ENCODE results near the gene RALGDS.

Gene RALGDS

DNA sequence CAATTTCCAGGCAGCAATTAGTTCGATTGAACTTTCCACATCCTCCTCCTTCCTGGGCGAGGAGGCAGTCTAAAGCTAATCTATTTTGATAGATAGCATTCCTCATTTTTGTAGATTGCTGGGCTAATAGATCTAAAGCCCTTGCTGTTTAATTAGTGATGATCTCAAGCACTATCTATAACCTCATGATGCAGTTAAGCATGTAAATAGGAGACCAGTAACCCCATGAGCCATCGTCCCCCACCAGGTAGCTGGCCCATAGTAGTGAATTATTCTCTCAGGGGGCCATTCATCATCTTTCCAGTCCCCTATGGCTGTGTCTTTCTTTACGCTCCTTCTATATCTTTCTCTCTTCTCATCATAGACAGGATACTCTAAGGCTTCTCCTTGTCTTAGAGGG, 44.3 kb downstream of the RALGDS start:
- ATAC-seq: no peak
- TF ChIP-seq OSR1 (CRISPR knock-in tag; IDR thresholded peaks at IDR 0.05) (no peak), ESRRG (CRISPR knock-in tag; IDR thresholded peaks at IDR 0.05) (no peak), ZNF8 (CRISPR knock-in tag; IDR thresholded peaks at IDR 0.05) (no peak), TOX (CRISPR knock-in tag; IDR thresholded peaks at IDR 0.05; ENCODE audit: borderline replicate concordance) (no peak), ZNF70 (CRISPR knock-in tag; IDR thresholded peaks at IDR 0.05) (no peak), BACH2 (CRISPR knock-in tag; IDR thresholded peaks at IDR 0.05; ENCODE audit: borderline replicate concordance) (no peak), GLIS3 (CRISPR knock-in tag; IDR thresholded peaks at IDR 0.05) (no peak), RARB (CRISPR knock-in tag; IDR thresholded peaks at IDR 0.05) (no peak), PPARA (CRISPR knock-in tag; IDR thresholded peaks at IDR 0.05; ENCODE audit: borderline replicate concordance) (no peak), ZNF565 (CRISPR knock-in tag; conservative IDR thresholded peaks at IDR 0.05; ENCODE audit: low read depth) (no peak), ARNTL (CRISPR knock-in tag; IDR thresholded peaks at IDR 0.05; ENCODE audit: borderline replicate concordance, low read depth) (no peak), ISL1 (CRISPR knock-in tag; IDR thresholded peaks at IDR 0.05) (no peak)
- TF ChIP-seq, protein P1, sequence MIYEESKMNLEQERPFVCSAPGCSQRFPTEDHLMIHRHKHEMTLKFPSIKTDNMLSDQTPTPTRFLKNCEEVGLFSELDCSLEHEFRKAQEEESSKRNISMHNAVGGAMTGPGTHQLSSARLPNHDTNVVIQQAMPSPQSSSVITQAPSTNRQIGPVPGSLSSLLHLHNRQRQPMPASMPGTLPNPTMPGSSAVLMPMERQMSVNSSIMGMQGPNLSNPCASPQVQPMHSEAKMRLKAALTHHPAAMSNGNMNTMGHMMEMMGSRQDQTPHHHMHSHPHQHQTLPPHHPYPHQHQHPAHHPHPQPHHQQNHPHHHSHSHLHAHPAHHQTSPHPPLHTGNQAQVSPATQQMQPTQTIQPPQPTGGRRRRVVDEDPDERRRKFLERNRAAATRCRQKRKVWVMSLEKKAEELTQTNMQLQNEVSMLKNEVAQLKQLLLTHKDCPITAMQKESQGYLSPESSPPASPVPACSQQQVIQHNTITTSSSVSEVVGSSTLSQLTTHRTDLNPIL (CRISPR knock-in tag; IDR thresholded peaks at IDR 0.05; ENCODE audit: low read depth): no peak
- TF ChIP-seq, protein P2, sequence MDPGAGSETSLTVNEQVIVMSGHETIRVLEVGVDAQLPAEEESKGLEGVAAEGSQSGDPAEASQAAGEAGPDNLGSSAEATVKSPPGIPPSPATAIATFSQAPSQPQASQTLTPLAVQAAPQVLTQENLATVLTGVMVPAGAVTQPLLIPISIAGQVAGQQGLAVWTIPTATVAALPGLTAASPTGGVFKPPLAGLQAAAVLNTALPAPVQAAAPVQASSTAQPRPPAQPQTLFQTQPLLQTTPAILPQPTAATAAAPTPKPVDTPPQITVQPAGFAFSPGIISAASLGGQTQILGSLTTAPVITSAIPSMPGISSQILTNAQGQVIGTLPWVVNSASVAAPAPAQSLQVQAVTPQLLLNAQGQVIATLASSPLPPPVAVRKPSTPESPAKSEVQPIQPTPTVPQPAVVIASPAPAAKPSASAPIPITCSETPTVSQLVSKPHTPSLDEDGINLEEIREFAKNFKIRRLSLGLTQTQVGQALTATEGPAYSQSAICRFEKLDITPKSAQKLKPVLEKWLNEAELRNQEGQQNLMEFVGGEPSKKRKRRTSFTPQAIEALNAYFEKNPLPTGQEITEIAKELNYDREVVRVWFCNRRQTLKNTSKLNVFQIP (CRISPR knock-in tag; IDR thresholded peaks at IDR 0.05; ENCODE audit: borderline replicate concordance, low read depth): no peak
- TF ChIP-seq, protein P3, sequence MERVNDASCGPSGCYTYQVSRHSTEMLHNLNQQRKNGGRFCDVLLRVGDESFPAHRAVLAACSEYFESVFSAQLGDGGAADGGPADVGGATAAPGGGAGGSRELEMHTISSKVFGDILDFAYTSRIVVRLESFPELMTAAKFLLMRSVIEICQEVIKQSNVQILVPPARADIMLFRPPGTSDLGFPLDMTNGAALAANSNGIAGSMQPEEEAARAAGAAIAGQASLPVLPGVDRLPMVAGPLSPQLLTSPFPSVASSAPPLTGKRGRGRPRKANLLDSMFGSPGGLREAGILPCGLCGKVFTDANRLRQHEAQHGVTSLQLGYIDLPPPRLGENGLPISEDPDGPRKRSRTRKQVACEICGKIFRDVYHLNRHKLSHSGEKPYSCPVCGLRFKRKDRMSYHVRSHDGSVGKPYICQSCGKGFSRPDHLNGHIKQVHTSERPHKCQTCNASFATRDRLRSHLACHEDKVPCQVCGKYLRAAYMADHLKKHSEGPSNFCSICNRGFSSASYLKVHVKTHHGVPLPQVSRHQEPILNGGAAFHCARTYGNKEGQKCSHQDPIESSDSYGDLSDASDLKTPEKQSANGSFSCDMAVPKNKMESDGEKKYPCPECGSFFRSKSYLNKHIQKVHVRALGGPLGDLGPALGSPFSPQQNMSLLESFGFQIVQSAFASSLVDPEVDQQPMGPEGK (CRISPR knock-in tag; IDR thresholded peaks at IDR 0.05; ENCODE audit: borderline replicate concordance): no peak
- TF ChIP-seq, protein P4, sequence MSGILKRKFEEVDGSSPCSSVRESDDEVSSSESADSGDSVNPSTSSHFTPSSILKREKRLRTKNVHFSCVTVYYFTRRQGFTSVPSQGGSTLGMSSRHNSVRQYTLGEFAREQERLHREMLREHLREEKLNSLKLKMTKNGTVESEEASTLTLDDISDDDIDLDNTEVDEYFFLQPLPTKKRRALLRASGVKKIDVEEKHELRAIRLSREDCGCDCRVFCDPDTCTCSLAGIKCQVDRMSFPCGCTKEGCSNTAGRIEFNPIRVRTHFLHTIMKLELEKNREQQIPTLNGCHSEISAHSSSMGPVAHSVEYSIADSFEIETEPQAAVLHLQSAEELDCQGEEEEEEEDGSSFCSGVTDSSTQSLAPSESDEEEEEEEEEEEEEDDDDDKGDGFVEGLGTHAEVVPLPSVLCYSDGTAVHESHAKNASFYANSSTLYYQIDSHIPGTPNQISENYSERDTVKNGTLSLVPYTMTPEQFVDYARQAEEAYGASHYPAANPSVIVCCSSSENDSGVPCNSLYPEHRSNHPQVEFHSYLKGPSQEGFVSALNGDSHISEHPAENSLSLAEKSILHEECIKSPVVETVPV (CRISPR knock-in tag; IDR thresholded peaks at IDR 0.05): no peak

DNA sequence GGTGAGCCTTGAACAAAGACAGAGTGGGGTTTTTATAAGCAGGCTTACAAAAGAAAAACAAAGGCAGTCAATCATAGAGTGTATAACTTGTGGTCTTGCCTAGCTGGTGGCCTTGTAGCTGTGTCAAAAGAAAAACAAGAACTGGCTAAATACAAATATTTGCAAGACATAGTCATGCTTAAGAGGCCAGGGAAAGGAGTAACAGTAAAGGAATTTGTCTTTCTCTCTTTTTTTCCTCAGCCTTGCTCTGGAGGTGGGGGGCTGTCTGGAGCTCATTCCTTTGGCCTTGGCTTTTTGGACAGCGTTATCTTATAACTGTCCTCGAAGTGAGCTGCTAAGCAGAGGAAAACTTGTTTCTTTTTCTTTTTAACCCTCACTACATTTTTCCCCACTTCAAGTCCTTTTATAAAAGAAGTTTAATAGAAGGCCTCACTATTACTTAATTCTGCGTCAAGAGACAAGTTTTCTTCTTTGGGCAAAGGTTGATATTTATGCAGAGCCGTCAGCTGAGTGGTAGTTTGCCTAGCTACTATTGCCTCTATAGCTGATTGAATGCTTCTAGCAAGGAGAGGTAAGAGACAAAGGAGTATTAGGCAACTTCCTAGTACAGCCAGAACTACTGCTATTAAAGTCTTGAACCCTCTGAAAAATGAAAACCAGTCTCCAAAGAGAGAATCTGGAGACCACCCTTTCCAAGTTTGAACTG, 45.0 kb downstream of the RALGDS start:
- no peak for TF ChIP-seq RARB (CRISPR knock-in tag; IDR thresholded peaks at IDR 0.05)
- TF ChIP-seq, protein P4 (CRISPR knock-in tag; IDR thresholded peaks at IDR 0.05): no peak
- no peak for TF ChIP-seq GLIS3 (CRISPR knock-in tag; IDR thresholded peaks at IDR 0.05)
- TF ChIP-seq BACH2 (CRISPR knock-in tag; IDR thresholded peaks at IDR 0.05; ENCODE audit: borderline replicate concordance): no peak
- no peak for TF ChIP-seq ZNF8 (CRISPR knock-in tag; IDR thresholded peaks at IDR 0.05)
- no peak for TF ChIP-seq TOX (CRISPR knock-in tag; IDR thresholded peaks at IDR 0.05; ENCODE audit: borderline replicate concordance)
- TF ChIP-seq ZNF70 (CRISPR knock-in tag; IDR thresholded peaks at IDR 0.05): no peak
- peak; percentile 86 for ATAC-seq

DNA sequence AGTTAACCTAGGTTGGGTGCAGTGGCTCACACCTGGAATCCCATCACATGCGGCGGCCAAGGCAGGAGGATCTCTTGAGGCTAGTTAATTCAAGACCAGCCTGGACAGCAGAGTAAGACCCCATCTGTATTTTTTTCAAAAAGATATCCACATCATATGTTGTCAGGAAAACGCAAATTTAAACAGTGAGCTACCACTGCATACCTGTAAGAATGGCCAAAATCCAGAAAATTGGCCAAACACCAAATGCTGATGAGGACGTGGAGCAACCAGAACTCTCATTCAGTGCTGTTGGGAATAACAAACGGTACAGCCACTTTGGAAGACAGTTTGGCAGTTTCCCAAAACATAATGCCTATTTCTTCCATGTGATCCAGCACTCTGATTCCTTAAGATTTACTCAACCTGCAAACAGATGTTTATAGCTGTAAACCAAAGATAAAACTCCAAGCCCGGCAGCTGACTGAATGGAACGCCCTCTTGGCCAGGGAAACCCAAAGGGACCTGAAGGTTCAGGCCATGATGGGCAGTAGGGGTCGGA, 46.9 kb downstream of the RALGDS start:
- ATAC-seq: no peak; the same call in 2 of the 3 replicates
- TF ChIP-seq ARNTL (CRISPR knock-in tag; IDR thresholded peaks at IDR 0.05; ENCODE audit: borderline replicate concordance, low read depth) (no peak), ZNF565 (CRISPR knock-in tag; conservative IDR thresholded peaks at IDR 0.05; ENCODE audit: low read depth) (no peak), OSR1 (CRISPR knock-in tag; IDR thresholded peaks at IDR 0.05) (no peak), ZC3H10 (CRISPR knock-in tag; IDR thresholded peaks at IDR 0.05) (no peak), ZFP3 (CRISPR knock-in tag; IDR thresholded peaks at IDR 0.05) (no peak), SNAI2 (CRISPR knock-in tag; IDR thresholded peaks at IDR 0.05) (no peak), RARB (CRISPR knock-in tag; IDR thresholded peaks at IDR 0.05) (no peak), TOX (CRISPR knock-in tag; IDR thresholded peaks at IDR 0.05; ENCODE audit: borderline replicate concordance) (no peak), TCF4 (CRISPR knock-in tag; IDR thresholded peaks at IDR 0.05; ENCODE audit: borderline replicate concordance) (no peak), GLIS3 (CRISPR knock-in tag; IDR thresholded peaks at IDR 0.05) (no peak), CSDC2 (CRISPR knock-in tag; IDR thresholded peaks at IDR 0.05) (no peak), ESRRG (CRISPR knock-in tag; IDR thresholded peaks at IDR 0.05) (no peak), PPARA (CRISPR knock-in tag; IDR thresholded peaks at IDR 0.05; ENCODE audit: borderline replicate concordance) (no peak)
- TF ChIP-seq, protein P1 (CRISPR knock-in tag; IDR thresholded peaks at IDR 0.05; ENCODE audit: low read depth): no peak
- TF ChIP-seq, protein P4 (CRISPR knock-in tag; IDR thresholded peaks at IDR 0.05): no peak
